AG09309 (cell line): Measurements from ENCODE around the gene TREH.
"Not testable (repeated sequence)": the region's sequence is repeated elsewhere in the genome, so short reads cannot be mapped to it uniquely, and the experiment has no call there.

Experiments
- DNase-seq: peaks from one replicate; pipeline ENCODE4 v3.0.0-alpha.2; 2010; ENCODE audit warnings: low read depth
- H3K4me3 ChIP-seq: 2 replicates; pipeline ENCODE4 v1.5.1; 2011; ENCODE audit warnings: mild to moderate bottlenecking, low read depth, low read length, moderate library complexity; ENCODE audit not compliant: control insufficient read depth
- CTCF ChIP-seq: IDR thresholded peaks from 2 replicates; pipeline ENCODE4 v1.5.1; 2011; ENCODE audit warnings: mild to moderate bottlenecking, low read depth, low read length, inconsistent platforms; ENCODE audit not compliant: insufficient read depth, control insufficient read depth; ENCODE audit errors: missing control alignments

TREH gene

GRCh38 chr11:118682372-118682771, 2.9 kb upstream of the TREH start:
- no peak overlapping the region for H3K4me3 ChIP-seq
- no peak for DNase-seq
- no peak for TF ChIP-seq CTCF

DNA sequence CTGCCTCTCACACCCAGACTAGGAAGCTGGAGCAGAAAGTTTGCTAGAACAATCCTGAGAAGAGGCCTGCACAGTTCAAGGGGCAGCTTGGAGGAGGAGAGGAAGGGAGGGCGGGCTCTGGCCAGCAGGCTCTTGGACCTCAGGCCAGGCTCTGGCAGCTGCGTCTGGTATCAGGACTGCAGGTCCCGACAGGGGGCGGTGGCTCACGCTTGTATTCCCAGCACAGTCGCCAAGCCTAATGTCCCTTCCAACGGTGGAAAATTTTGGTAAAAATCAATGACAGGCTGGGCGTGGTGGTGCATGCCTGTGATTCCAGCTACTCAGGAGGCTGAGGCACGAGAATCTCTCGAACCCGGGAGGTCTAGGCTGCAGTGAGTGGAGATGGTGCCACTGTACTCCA, 542 bp downstream of the TREH start:
- peak; percentile 44 for TF ChIP-seq CTCF
- not testable (repeated sequence) for DNase-seq

DNA sequence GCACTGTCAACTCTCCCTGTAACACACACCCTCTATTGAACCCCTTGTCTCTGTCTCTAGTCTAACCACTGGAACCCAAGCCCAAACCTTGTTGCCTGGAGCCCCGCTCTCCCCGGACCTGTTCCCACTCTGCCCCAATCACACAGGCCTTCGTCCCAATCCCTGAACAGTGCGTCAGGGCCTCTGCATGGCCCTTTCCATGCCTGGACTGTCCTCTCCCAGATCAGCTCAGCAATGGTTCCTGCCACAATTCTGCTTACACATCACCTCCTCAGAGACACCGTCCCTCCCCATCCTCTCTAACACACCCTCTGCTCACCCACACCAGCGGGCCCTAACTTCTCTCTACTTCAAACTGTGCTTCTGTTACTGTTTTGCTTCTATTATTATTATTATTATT, 1.5 kb downstream of the TREH start:
- no peak overlapping the region for H3K4me3 ChIP-seq
- TF ChIP-seq CTCF: no peak

More for the DNA sequence above, 542 bp downstream of the TREH start:
- not testable (repeated sequence) for H3K4me3 ChIP-seq

GRCh38 chr11:118674082-118674435, 5.4 kb downstream of the TREH start:
- no peak for TF ChIP-seq CTCF
- DNase-seq: no peak
- no peak overlapping the region for H3K4me3 ChIP-seq

More for the DNA sequence above, 1.5 kb downstream of the TREH start:
- no peak for DNase-seq

- no peak overlapping the region for H3K4me3 ChIP-seq
- no peak for TF ChIP-seq CTCF
- DNase-seq: no peak
These were observed 5.9 kb downstream of the TREH start for GRCh38 chr11:118673361-118674081.

DNA sequence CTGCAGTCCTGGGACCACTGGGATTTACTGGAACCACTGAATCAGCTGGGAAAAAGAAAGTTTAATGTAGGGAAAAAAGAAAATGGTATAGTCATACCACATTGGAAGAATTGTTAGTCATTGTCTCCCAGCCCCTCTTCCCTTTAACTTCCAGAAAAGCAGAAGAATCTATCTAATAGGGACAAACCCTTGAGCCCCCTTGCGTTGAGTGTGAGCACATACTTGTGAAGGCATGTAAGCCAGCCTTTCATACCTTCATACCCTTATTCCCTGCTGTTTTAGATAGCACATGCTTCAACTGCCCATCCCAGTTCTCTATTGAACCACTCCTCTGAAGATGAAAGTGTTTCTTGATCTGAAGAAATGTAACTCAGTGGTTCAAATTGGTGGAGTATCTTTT, 6.6 kb downstream of the TREH start:
- TF ChIP-seq CTCF: peak; percentile 27
- DNase-seq: no peak
- H3K4me3 ChIP-seq: no peak overlapping the region
